Motor neuron (in vitro differentiated cells): ENCODE data around the gene AMIGO1. TPM values are rescaled to one million over a fixed set of nuclear protein-coding genes. Genes with fewer than 3 reads are reported as not detected.

Experiments
- ATAC-seq, 8 experiments: fragments of 200-7000 bp; cut with Tn5 transposase; replicated peaks in 6 of 8; 2 replicates each; pipeline ENCODE4 v1.8.0; 2021; ENCODE audit warnings: mild to moderate bottlenecking in 8 of 8, moderate library complexity in 8 of 8
- H3K27ac ChIP-seq, 2 donors: fragments of 250-450 bp; sonication (Bioruptor Pico); 2 replicates each; pipeline ENCODE4 v1.9.0; 2021; ENCODE audit warnings: antibody characterized with exemption in 2 of 2, mild to moderate bottlenecking in 2 of 2, moderate library complexity in 1 of 2
- H3K4me1 ChIP-seq, 2 donors: fragments of 250-450 bp; sonication (Bioruptor Pico); replicated peaks in 1 of 2; 2 replicates each; pipeline ENCODE4 v1.6.1; 2021; ENCODE audit warnings: antibody characterized with exemption in 2 of 2, mild to moderate bottlenecking in 2 of 2, moderate library complexity in 1 of 2
- H3K4me3 ChIP-seq, 5 donors: fragments of 250-450 bp; sonication (Bioruptor Pico); 2 replicates each; pipeline ENCODE4 v1.9.0; 2021; ENCODE audit warnings: antibody characterized with exemption in 5 of 5, mild to moderate bottlenecking in 5 of 5, moderate library complexity in 4 of 5
- WGBS, 10 experiments: fragments of 450-650 bp; shearing (Covaris generic); methylation state at CpG; one replicate each; pipeline ENCODE4 v1.0.0; 2022; 5-methylcytosine and 5-hydroxymethylcytosine counted together
- in situ Hi-C, 9 experiments: fragments of 400-800 bp; cut with MboI; loops; one replicate each; pipeline ENCODE4 v1.15.0; 2021; ENCODE audit warnings: low sequenced_read_pairs in 9 of 9, low pct_unique_long_range_greater_than_20kb in 2 of 9; ENCODE audit not compliant: unreplicated experiment in 9 of 9
- total RNA-seq, 8 experiments: library from RNA; unstranded; fragments of 300-600 nt; gene quantifications; 2 replicates each; pipeline versions ENCODE4 v1.2.3 to v1.2.4, GENCODE V29; 2022

AMIGO1 gene
- total RNA-seq, 8 experiments from 2014 or later, result 3.5 to 11.5 (median 6.7) TPM

DNA sequence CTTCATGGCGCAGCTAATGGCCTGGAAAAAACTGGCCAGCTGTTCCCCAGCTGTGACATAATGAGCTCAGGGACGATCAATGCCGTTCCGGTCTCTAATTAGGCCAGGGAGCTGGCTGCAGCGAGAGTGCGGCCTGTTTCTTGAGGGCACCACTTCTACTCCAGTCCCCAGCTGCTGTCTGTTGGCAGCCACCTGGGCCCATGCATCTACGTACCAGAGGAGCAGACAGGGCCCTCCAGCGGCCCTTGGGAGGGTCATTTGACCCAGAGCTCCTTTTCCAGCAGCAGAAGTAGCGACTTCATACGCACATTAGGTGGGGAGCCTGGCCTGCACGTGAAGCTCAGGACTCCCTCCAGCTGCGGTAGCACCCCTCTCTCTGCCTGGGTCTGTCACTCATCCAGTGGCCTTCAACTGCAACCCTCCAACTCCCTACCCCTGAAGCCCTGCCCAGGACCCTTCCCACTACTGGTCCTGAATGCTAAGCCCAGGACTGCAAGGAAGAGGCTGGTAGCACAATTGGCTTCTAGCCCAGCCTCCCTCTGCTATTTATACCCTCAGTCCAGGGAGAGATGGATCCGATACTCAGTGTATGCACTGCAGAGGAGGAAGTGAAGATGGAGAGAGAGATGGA is 21.0 kb upstream of the AMIGO1 start:
- WGBS, 10 experiments, result 11 to 100% (median 71%) methylated on average over 1 to 9 of the region's 13 CpGs
- no peak overlapping the region for H3K4me3 ChIP-seq
- in situ Hi-C loops, result loop anchor here in 5 of 9 experiments (5.0 to 25.0 kb wide), 4 partner anchors 33 to 457 kb away; partner anchors contain the start of genes AHCYL1 (in 3 of the 5) and EPS8L3 (in 2 of the 5)
- H3K4me1 ChIP-seq, result peaks cover 23 to 40% of the 10 kb centered on the region in 2 donors
- ATAC-seq, result peak in 2 of 8 experiments; percentile 45 to 55
- peak overlapping the region; percentile 23 to 72 for H3K27ac ChIP-seq

DNA sequence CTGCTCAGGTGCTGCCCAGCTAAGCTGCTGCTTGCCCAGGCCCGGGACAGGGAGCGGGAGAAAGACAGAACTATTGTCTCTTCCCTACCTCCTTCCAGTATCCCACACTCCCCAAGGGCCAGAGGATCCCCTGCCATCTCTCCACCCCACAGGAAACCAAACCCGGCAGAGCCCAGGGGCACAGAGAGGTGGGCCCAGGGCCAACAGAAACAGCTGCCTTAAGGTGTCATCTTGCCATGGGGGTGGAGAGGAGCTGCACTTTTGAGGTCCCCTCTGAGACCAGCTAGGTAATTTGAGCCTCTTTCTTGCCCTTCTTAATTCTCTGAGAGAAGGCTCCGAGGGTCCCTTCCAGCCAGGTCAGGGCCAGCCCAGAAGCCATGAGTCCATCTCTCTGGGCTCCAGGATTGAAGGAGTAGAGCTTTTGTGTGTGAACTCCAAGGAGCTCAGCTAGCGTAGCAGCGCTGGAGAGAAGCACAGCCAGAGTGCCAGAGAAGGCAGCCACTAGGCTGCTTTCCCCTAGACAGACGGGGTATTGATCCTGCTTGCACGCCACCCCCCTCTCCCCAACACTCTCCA is 20.4 kb upstream of the AMIGO1 start:
- peak overlapping the region; percentile 67 to 72 for H3K27ac ChIP-seq
- in situ Hi-C loops, result loop anchor here in 5 of 9 experiments (5.0 to 25.0 kb wide), 4 partner anchors 33 to 457 kb away; partner anchors contain the start of genes AHCYL1 (in 3 of the 5) and EPS8L3 (in 2 of the 5)

DNA sequence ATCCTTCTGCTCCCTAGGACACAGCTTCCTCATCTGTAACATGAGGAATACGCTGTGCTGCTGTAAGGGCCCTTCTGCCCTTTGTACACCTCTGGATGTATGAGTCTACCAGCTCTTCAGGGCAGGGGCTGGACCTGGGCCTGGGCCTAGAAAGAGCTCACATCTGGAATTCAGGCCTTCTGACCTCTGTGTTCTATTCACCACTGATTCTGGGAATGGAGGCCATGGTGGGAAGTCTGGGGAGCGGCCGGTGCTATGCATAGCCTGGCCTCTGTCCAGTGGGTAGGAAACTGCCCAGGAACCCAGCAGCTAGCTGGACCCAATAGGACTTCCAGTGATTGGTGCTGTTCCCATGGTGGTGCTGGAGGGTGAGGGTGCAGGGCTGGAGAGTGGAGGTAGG is 19.2 kb upstream of the AMIGO1 start:
- WGBS, 10 experiments, result 80 to 100% (median 100%) methylated on average over 1 to 2 of the region's 3 CpGs; no CpG with 5 or more reads in 7 of the 10 experiments
- Histone ChIP-seq H3K4me3 (no peak overlapping the region), H3K27ac (no peak overlapping the region), H3K4me1 (peaks cover 23 to 40% of the 10 kb centered on the region in 2 donors)
- in situ Hi-C loops, result loop anchor here in 4 of 9 experiments (25.0 kb wide), 3 partner anchors 234 to 459 kb away; partner anchors contain the start of genes AHCYL1 (in 3 of the 4) and EPS8L3 (in 2 of the 4)
- peak in 2 of 8 experiments; percentile 38 to 53 for ATAC-seq

More for the DNA sequence above, 20.4 kb upstream of the AMIGO1 start:
- ATAC-seq, result peak in 4 of 8 experiments; percentile 24 to 60 (median 54)
- Histone ChIP-seq H3K4me3 (no peak overlapping the region), H3K4me1 (peaks cover 23 to 40% of the 10 kb centered on the region in 2 donors)
- 35 to 60% (median 42%) methylated on average over 1 to 6 of the region's 8 CpGs; no CpG with 5 or more reads in 4 of the 10 experiments for WGBS, 10 experiments

DNA sequence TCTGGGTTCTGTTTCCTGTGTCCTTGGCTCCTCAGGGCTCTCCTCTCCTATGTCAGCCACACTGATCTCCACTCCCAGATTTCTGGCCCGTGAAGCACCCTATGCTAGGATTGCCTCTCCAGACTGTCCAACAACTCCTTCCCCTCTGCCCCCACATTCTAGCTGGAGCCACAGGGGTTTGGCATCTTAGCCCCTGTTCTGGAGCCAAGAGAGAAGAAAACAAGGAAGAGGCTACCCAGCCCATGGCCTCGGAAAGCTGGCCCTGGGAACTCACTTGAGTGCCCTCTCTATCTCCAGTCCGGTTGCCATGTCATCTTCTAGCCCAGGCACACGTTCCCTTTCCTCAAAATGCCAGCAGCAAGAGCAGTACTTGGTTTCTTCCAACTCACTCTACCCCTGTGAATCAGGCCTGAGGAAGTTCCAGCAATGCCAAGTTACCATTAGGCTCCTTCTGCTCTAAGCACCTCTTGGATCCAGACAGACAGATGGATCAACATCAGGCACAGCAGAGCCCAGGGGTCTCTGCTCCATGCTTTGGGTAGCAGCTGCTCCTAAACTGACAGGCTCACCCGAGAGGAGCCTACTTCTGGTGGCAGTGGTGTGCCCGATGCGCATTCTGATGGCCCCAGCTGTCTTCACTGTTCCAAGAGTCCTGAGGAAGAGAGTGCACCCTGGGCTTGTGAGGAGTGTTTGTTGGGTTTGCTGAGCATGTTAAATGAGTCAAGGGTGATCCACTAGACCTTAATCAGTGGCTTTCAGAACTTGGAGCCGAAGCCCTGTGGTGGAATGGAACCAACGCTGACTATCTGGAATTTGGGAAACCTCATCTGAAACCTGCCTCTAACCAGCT is 18.5 kb upstream of the AMIGO1 start:
- no peak overlapping the region for H3K27ac ChIP-seq
- no peak overlapping the region for H3K4me3 ChIP-seq
- in situ Hi-C loops, result loop anchor here in 4 of 9 experiments (25.0 kb wide), 3 partner anchors 234 to 459 kb away; partner anchors contain the start of genes AHCYL1 (in 3 of the 4) and EPS8L3 (in 2 of the 4)
- peaks cover 23 to 40% of the 10 kb centered on the region in 2 donors for H3K4me1 ChIP-seq
- no peak for ATAC-seq
- 48 to 100% (median 76%) methylated on average over 1 to 7 of the region's 9 CpGs; no CpG with 5 or more reads in 4 of the 10 experiments for WGBS, 10 experiments

DNA sequence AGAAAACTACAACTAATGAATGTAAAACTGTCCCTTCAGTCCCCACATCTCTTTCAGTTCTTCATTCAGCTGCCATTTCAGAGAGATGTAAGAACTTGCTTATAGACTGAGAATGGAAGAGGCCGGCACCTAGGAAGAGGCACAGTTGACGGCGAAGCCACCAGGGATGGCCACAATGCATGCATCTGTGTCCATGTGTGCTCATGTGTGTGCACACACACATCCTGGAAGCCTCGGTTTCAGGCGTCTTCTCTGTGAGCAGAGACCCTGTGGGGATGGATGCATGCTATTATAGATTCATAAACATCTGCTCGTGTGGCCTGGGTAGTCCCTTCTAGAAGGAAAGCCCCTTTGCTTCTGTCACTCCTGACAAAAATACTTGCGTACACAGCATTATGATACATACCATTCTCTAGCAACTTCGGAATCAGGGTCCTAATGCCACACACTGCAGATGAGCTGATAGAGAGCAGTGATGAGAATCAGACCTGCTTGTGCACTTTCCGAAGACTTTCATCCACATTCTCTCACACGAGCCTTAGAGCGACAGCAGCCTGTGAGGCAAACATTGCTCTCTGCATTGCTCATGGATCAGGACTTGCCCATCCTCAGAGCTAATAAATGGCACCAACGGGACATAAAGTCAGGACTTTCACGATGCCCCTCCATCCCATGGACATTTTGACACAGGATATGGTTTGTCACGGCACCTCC is 17.7 kb upstream of the AMIGO1 start:
- no peak overlapping the region for H3K27ac ChIP-seq
- H3K4me3 ChIP-seq, result no peak overlapping the region
- ATAC-seq, result peak in 3 of 8 experiments; percentile 8 to 22 (median 9)
- peaks cover 19 to 36% of the 10 kb centered on the region in 2 donors for H3K4me1 ChIP-seq
- in situ Hi-C loops, result loop anchor here in 4 of 9 experiments (25.0 kb wide), 3 partner anchors 235 to 460 kb away; partner anchors contain the start of genes AHCYL1 (in 3 of the 4) and EPS8L3 (in 2 of the 4)
- 28 to 86% (median 66%) methylated on average over 3 to 13 of the region's 14 CpGs; no CpG with 5 or more reads in 2 of the 10 experiments for WGBS, 10 experiments

DNA sequence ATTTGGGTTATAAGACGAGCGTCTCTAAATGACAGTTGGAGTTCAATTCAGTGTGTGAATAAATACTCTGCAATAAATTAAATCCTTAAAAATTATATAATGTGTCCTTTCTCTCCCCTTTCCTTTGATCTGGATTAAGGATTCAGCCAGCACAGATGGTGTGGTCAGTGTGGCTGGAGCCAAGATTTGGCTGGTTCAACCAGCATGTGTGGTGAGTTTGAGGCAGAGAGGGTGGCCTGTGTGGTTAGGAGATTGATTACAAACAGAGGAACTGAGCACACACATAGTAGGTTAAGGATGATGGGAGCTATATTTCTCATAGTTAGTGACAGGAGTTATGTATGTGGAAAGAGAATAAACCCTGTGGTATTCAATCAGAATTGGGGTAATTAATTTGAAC is 14.2 kb upstream of the AMIGO1 start:
- H3K27ac ChIP-seq, result no peak overlapping the region
- ATAC-seq, result no peak
- WGBS, 10 experiments, result 72 to 100% (median 96%) methylated on average over 2 of the region's 2 CpGs
- peaks cover 17 to 25% of the 10 kb centered on the region in 2 donors for H3K4me1 ChIP-seq
- H3K4me3 ChIP-seq, result no peak overlapping the region
- in situ Hi-C loops, result no loop called here

DNA sequence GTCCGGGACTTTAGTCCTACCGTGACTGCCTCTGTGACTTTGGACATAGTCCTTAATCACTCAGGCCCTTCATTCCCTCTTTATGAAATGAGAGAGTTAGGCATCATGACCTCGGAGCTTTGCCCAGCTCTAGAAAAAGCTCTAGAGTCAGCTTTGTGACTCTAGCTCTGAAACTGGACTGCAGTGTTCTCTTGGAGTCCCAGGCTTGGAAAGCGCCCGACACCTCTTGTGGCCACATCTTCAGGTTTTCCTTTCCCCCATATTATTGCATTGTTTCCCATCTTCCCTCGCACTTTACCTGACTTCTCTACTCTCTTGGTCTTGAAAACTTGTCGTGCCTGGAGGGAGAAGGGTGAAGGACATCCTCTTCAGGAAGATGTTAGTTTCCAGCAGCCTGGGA is 12.5 kb upstream of the AMIGO1 start:
- Histone ChIP-seq H3K4me1 (peaks cover 17 to 22% of the 10 kb centered on the region in 2 donors), H3K4me3 (no peak overlapping the region), H3K27ac (no peak overlapping the region)
- ATAC-seq, result no peak
- in situ Hi-C loops, result no loop called here
- WGBS, 10 experiments, result 17 to 95% (median 89%) methylated on average over 1 to 7 of the region's 7 CpGs; no CpG with 5 or more reads in 3 of the 10 experiments

DNA sequence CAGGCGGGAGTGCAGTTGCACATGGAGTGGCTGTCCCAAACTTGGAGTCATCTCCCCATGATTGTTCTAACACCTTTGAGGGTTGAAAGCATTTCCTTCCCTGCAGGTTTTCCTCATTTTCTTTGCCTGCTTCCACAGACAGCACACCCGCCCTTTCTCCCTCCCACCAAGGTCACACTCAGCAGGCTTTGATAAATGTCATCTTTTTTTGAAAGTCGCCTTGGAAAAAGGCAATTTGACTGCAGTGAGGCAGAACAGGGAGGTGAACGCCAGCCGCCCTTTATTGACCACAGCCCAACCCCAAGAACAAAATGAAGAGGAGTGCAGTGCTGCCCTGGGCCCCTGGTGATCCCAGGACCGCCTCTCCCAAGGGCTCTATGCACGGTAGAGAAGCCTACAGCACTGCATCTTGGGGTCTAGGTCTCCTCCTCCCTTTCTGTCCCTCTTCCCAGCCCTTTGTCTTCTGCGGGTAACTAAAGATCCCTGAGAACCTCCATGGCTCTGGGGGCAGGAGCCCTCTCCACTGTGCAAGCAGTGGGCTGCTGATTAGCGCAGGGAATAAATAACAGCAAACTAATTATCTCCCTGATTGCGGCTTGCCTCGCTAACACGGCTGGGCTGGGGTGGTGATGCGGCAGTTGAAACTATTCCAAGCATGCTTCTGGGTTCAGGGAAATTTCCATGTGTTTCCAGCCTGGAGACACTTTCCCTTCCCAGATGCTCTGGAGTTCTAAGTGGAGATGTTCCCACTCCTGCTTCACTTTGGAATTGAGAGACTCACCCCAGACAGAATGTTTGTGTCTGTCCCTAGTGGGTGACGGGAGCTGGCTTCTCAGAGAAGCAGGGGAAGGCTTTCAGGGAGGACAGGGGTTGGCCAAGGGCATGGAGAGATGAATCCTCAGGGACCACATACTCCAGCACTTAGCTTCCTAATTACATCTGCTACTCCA is 11.8 kb upstream of the AMIGO1 start:
- no peak overlapping the region for H3K4me3 ChIP-seq
- H3K4me1 ChIP-seq, result peaks cover 17 to 19% of the 10 kb centered on the region in 2 donors
- H3K27ac ChIP-seq, result peak overlapping the region; percentile 53 to 64
- WGBS, 10 experiments, result 0 to 78% (median 70%) methylated on average over 1 to 14 of the region's 14 CpGs; no CpG with 5 or more reads in 1 of the 10 experiments
- in situ Hi-C loops, result no loop called here
- ATAC-seq, result peak in 7 of 8 experiments; percentile 6 to 90 (median 55)

DNA sequence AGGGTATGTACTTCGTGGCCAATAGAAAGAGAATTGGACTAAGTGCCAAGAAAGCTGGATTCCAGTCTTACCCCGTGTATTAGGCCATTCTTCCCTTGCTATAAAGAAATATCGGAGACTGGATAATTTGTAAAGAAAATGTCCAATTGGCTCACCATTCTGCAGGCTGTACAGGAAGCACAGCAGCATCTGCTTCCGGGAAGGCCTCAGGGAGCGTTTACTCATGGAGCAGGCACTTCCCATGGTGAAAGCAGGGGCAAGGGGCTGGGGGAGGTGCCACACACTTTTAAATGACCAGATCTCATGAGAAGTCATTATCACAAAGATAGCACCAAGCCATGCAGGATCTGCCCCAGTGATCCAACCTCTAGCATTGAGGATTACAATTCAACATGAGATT is 7.8 kb upstream of the AMIGO1 start:
- in situ Hi-C loops, result no loop called here
- Histone ChIP-seq H3K27ac (no peak overlapping the region), H3K4me1 (peaks cover 17 to 19% of the 10 kb centered on the region in 2 donors), H3K4me3 (no peak overlapping the region)
- peak in 3 of 8 experiments; percentile 9 to 26 (median 10) for ATAC-seq
- 42 to 100% (median 76%) methylated on average over 2 to 5 of the region's 5 CpGs; no CpG with 5 or more reads in 2 of the 10 experiments for WGBS, 10 experiments

DNA sequence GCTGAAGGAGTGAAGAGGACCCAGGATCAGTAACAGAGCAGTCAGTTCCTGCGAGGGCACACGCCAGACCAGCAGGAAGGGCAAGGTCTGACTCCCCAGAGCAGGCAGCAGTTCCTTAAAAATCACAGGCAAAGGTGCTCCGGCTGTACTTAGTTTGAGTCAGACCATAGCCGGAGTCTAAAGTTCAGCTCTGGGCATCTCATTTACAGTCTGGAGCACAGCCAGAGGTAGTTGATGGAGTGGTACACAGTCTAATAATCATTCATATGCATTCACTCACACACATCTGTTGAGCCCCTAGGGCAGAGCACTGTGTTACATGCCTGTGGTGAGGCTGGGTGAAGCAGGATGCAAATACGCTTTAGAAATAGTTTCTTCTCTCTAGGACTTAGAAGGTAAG is 7.3 kb upstream of the AMIGO1 start:
- Histone ChIP-seq H3K4me1 (peaks cover 13 to 17% of the 10 kb centered on the region in 2 donors), H3K4me3 (no peak overlapping the region), H3K27ac (no peak overlapping the region)
- in situ Hi-C loops, result no loop called here
- WGBS, 10 experiments, result 0 to 93% (median 77%) methylated on average over 1 to 5 of the region's 5 CpGs; no CpG with 5 or more reads in 2 of the 10 experiments
- peak in 3 of 8 experiments; percentile 87 to 95 (median 89) for ATAC-seq

DNA sequence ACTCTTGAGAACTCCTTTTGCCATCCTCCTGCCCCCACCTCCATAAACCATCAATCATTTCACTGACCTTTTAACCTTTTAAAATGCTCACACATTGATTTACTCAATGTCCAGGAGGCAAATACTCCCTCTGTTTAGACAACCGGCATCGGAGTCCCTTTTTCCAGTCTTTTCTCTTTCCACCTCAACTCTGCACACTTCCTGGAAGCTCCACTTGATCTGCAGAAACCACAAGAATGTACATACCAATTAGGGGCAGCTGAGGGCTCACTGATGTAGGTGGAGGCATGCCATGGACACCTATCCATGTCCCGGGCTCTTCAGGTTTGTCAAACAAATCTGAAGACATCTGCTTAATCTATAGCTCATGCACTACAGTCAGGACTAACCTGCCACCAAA is 5.3 kb upstream of the AMIGO1 start:
- in situ Hi-C loops, result no loop called here
- H3K4me1 ChIP-seq, result peaks cover 2 to 7% of the 10 kb centered on the region in 2 donors
- peak in 1 of 8 experiments; percentile 4 for ATAC-seq
- 17 to 100% (median 71%) methylated on average over 1 to 3 of the region's 3 CpGs; no CpG with 5 or more reads in 2 of the 10 experiments for WGBS, 10 experiments
- H3K4me3 ChIP-seq, result no peak overlapping the region
- H3K27ac ChIP-seq, result no peak overlapping the region
